Neural cell (in vitro differentiated cells): ENCODE results near the gene BICDL1. TPM values are rescaled to one million over a fixed set of nuclear protein-coding genes. Genes with fewer than 3 reads are reported as not detected.

Source experiments
- H2AFZ ChIP-seq: fragments of 200-600, 300-800 bp; sonication (generic), shearing (Covaris generic); 2 replicates; pipeline ENCODE4 v1.6.0; 2014; ENCODE audit warnings: low read depth, mild to moderate bottlenecking, antibody characterized with exemption, low read length, moderate library complexity
- H3F3A ChIP-seq: fragments of 200-600 bp; shearing (Covaris generic); 2 replicates; pipeline ENCODE4 v1.6.1; 2016; ENCODE audit warnings: mild to moderate bottlenecking, moderate library complexity, mixed read lengths, antibody characterized with exemption, low read length; ENCODE audit not compliant: insufficient read depth, poor library complexity, severe bottlenecking
- H3K27ac ChIP-seq: fragments of 200-600, 300-800 bp; sonication (generic), shearing (Covaris generic); 2 replicates; pipeline ENCODE4 v1.5.1; 2014; ENCODE audit warnings: mild to moderate bottlenecking, low read length, moderate library complexity
- H3K27me3 ChIP-seq: fragments of 300-800, 200-600 bp; sonication (generic), shearing (Covaris generic); 2 replicates; pipeline ENCODE4 v1.6.0; 2014; ENCODE audit warnings: mild to moderate bottlenecking, low read depth, low read length, moderate library complexity; ENCODE audit not compliant: insufficient read depth
- H3K36me3 ChIP-seq: fragments of 300-800, 200-600 bp; sonication (generic), shearing (Covaris generic); 2 replicates; pipeline ENCODE4 v1.5.1; 2014; ENCODE audit warnings: mild to moderate bottlenecking, antibody characterized with exemption, low read length, moderate library complexity; ENCODE audit not compliant: insufficient read depth
- H3K4me2 ChIP-seq: fragments of 300-800, 200-600 bp; sonication (generic), shearing (Covaris generic); 2 replicates; pipeline ENCODE4 v1.6.0; 2014; ENCODE audit warnings: mild to moderate bottlenecking, low read length
- H3K4me3 ChIP-seq: fragments of 300-800, 200-600 bp; sonication (generic), shearing (Covaris generic); 2 replicates; pipeline ENCODE4 v1.5.1; 2014; ENCODE audit warnings: mild to moderate bottlenecking, low read length, moderate library complexity
- H3K79me2 ChIP-seq: fragments of 200-600 bp; shearing (Covaris generic); replicated peaks from 2 replicates; pipeline ENCODE4 v1.6.0; 2014; ENCODE audit warnings: mild to moderate bottlenecking, low read length, moderate library complexity; ENCODE audit not compliant: insufficient read depth
- H3K9ac ChIP-seq: fragments of 300-800, 200-600 bp; sonication (generic), shearing (Covaris generic); 2 replicates; pipeline ENCODE4 v1.6.1; 2016; ENCODE audit warnings: mild to moderate bottlenecking, low read length, mixed read lengths
- H3K9me2 ChIP-seq: fragments of 200-600 bp; shearing (Covaris generic); 2 replicates; pipeline ENCODE4 v1.6.1; 2016; ENCODE audit warnings: mild to moderate bottlenecking, low read length, mixed read lengths; ENCODE audit not compliant: insufficient read depth
- H3K9me3 ChIP-seq: fragments of 200-600, 300-800 bp; sonication (generic), shearing (Covaris generic); 2 replicates; pipeline ENCODE4 v1.6.1; 2016; ENCODE audit warnings: mild to moderate bottlenecking, mixed run types, low read length, moderate library complexity, mixed read lengths
- H4K20me1 ChIP-seq: fragments of 200-600 bp; shearing (Covaris generic); 2 replicates; pipeline ENCODE4 v1.6.1; 2016; ENCODE audit warnings: mild to moderate bottlenecking, mixed run types; ENCODE audit not compliant: insufficient read depth
- CTCF ChIP-seq: fragments of 450-650 bp; IDR thresholded peaks from 2 replicates; pipeline ENCODE4 v1.5.1; 2014; ENCODE audit warnings: antibody characterized with exemption, mild to moderate bottlenecking, moderate library complexity; ENCODE audit not compliant: poor library complexity, severe bottlenecking
- EP300 ChIP-seq: fragments of 450-650 bp; conservative IDR thresholded peaks from 2 replicates; pipeline ENCODE4 v1.6.1; 2014; ENCODE audit warnings: antibody characterized with exemption, mild to moderate bottlenecking, moderate library complexity; ENCODE audit not compliant: poor library complexity, severe bottlenecking
- EZH2 ChIP-seq: fragments of 200-600, 300-800 bp; shearing (Covaris generic), sonication (generic); IDR thresholded peaks from 2 replicates; pipeline ENCODE4 v1.6.1; 2014; ENCODE audit warnings: antibody characterized with exemption, low read length, borderline replicate concordance, mild to moderate bottlenecking; ENCODE audit not compliant: insufficient read depth, poor library complexity, severe bottlenecking
- MXI1 ChIP-seq: fragments of 450-650 bp; conservative IDR thresholded peaks from 2 replicates; pipeline ENCODE4 v1.6.1; 2014; ENCODE audit warnings: antibody characterized with exemption, mild to moderate bottlenecking; ENCODE audit not compliant: poor library complexity, severe bottlenecking
- POLR2AphosphoS5 ChIP-seq: IDR thresholded peaks from 2 replicates; pipeline ENCODE4 v1.6.1; 2012
- RAD21 ChIP-seq: fragments of 450-650 bp; conservative IDR thresholded peaks from 2 replicates; pipeline ENCODE4 v1.6.1; 2014; ENCODE audit warnings: antibody characterized with exemption, mild to moderate bottlenecking, moderate library complexity
- REST ChIP-seq: IDR thresholded peaks from 2 replicates; pipeline ENCODE4 v1.6.1; 2012; ENCODE audit warnings: borderline replicate concordance
- SMC3 ChIP-seq: fragments of 450-650 bp; conservative IDR thresholded peaks from 2 replicates; pipeline ENCODE4 v1.6.1; 2014; ENCODE audit warnings: antibody characterized with exemption, mild to moderate bottlenecking, moderate library complexity; ENCODE audit not compliant: poor library complexity
- TAF1 ChIP-seq: IDR thresholded peaks from 2 replicates; pipeline ENCODE4 v1.6.1; 2012; ENCODE audit warnings: low read depth
- polyA plus RNA-seq: library from polyadenylated mRNA; depleted of rRNA; stranded (reverse); fragments of >200 nt; gene quantifications from 2 replicates; pipeline ENCODE4 v1.2.3, GENCODE V29; 2014

BICDL1 gene
- polyA plus RNA-seq, 1 donor from 2014 or later, result 136 TPM

DNA sequence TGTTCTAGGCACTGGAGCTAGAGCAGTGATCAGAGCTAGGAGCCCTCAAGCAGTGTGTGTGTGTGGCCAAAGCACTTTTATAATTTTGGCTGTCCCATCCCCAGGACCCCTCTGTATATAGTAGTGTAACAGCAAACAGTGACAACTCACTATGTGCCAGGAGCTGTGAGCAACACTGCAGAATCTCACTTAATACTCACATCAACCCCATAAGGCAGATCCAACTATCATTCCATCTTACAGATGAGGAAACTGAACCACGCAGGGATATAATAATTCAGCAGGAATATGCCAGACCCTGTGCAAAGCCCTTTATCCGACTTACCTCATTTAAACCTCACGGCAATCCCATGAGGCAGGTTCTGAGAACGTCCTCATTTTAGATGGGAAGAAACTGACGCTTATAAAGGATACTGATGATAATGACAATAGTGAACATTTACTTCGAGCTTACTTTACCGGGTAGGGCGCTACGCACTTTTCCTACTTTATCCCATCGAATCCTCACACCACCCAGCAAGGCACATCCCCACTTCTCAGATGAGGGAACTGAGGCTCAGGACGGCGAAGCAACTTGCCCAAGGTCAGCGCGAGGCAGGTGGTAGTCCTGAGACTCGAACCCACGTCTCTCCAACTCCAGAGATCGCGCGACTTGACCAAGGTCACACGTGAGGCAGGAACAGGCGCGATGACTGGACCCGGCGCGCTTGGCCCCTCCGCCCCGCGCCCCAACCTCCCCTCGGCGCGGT is 126.8 kb downstream of the BICDL1 start:
- Histone ChIP-seq H3K36me3 (no peaks in the 10 kb centered on the region), H3K79me2 (peaks cover 40% of the 10 kb centered on the region), H3K9me3 (no peaks in the 10 kb centered on the region), H3K4me3 (peak overlapping the region; percentile 95), H3K9ac (peak overlapping the region; percentile 58), H3F3A (no peaks in the 10 kb centered on the region), H3K27me3 (no peaks in the 10 kb centered on the region), H2AFZ (no peak overlapping the region), H3K4me2 (peak overlapping the region; percentile 77), H3K27ac (peak overlapping the region; percentile 16), H3K9me2 (no peaks in the 10 kb centered on the region), H4K20me1 (no peaks in the 10 kb centered on the region)
- no peak for TF ChIP-seq POLR2AphosphoS5
- no peak for TF ChIP-seq CTCF
- no peak for TF ChIP-seq TAF1
- no peak for TF ChIP-seq MXI1
- TF ChIP-seq SMC3, result no peak
- no peak for TF ChIP-seq REST
- no peak for TF ChIP-seq EP300
- no peak for TF ChIP-seq EZH2
- TF ChIP-seq RAD21, result no peak

DNA sequence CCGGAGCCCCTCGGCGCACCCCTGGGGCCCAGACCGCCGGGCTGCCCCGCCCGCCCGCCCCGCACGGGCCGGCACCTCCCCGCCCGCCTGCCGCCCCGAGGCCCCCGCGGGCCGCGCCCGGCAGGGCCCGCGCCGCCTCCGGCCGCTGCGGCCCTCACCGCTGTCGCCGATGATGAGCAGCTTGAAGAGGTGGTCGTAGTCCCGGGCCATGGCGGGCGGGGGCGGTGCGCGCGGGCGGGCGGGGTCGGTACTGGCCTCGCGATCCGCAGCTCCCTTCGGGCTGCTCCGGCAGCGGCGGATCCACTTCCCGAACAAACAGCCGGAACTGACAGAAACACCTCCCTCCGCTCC is 127.4 kb downstream of the BICDL1 start, which contains the start of gene RAB35:
Gene RAB35, minus strand, starts transcription at position 313 of the 351 bp plus-strand sequence. Its CDS starts 103 bp downstream, at position 210.
- H3K79me2 ChIP-seq, result peaks cover 40% of the 10 kb centered on the region
- no peaks in the 10 kb centered on the region for H3F3A ChIP-seq
- TF ChIP-seq POLR2AphosphoS5, result no peak
- no peak for TF ChIP-seq REST
- no peak for TF ChIP-seq MXI1
- TF ChIP-seq TAF1, result no peak
- no peak for TF ChIP-seq RAD21
- TF ChIP-seq CTCF, result no peak
- no peak for TF ChIP-seq SMC3
- TF ChIP-seq EP300, result no peak
- no peak for TF ChIP-seq EZH2
- peak within 1 kb of the TSS; percentile 92 for H2AFZ ChIP-seq
- no peaks in the 10 kb centered on the region for H3K27me3 ChIP-seq
- H3K9me2 ChIP-seq, result no peaks in the 10 kb centered on the region
- no peaks in the 10 kb centered on the region for H3K36me3 ChIP-seq
- peak within 1 kb of the TSS; percentile 87 for H3K9ac ChIP-seq
- H3K9me3 ChIP-seq, result no peaks in the 10 kb centered on the region
- peak within 1 kb of the TSS; percentile 91 for H3K27ac ChIP-seq
- peak within 1 kb of the TSS; percentile 87 for H3K4me2 ChIP-seq
- no peaks in the 10 kb centered on the region for H4K20me1 ChIP-seq
- peak within 1 kb of the TSS; percentile 95 for H3K4me3 ChIP-seq
